Measurements from ENCODE around the gene MEA1.

DNA sequence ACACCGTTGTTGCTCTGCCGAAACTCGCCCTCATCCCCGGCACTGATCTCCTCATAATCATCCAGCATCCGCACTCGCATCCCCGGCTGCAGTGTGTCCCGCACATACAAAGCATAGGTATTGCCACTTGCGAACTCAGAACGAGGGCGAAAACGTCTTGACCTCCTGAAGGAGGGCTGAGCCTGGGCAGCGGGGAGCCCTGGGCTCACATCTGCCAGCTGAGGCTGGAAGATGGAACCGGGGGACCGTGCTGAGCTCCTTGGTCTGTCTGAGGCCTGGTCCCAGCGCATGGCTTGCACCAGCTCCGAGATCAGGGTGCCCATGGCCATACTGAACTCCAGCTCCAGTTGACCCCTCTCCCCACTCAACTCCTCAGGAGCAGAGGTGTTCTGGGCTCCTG, 37.2 kb upstream of the MEA1 start:
- TF ChIP-seq, protein P1, sequence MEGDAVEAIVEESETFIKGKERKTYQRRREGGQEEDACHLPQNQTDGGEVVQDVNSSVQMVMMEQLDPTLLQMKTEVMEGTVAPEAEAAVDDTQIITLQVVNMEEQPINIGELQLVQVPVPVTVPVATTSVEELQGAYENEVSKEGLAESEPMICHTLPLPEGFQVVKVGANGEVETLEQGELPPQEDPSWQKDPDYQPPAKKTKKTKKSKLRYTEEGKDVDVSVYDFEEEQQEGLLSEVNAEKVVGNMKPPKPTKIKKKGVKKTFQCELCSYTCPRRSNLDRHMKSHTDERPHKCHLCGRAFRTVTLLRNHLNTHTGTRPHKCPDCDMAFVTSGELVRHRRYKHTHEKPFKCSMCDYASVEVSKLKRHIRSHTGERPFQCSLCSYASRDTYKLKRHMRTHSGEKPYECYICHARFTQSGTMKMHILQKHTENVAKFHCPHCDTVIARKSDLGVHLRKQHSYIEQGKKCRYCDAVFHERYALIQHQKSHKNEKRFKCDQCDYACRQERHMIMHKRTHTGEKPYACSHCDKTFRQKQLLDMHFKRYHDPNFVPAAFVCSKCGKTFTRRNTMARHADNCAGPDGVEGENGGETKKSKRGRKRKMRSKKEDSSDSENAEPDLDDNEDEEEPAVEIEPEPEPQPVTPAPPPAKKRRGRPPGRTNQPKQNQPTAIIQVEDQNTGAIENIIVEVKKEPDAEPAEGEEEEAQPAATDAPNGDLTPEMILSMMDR (IDR thresholded peaks at IDR 0.05): no peak
- TF ChIP-seq POLR2A (IDR thresholded peaks at IDR 0.05) (no peak), POLR2AphosphoS5 (IDR thresholded peaks at IDR 0.05) (no peak)
